Embryonic facial prominence (tissue), 1 donor: ENCODE data around the gene LIN28B.
"Not testable (repeated sequence)": the region's sequence is repeated elsewhere in the genome, so short reads cannot be mapped to it uniquely, and the experiment has no call there.

Source experiments
- DNase-seq: peaks from one replicate; pipeline ENCODE4 v3.0.0-alpha.2; 2016; ENCODE audit errors: extremely low spot score

LIN28B gene

DNA sequence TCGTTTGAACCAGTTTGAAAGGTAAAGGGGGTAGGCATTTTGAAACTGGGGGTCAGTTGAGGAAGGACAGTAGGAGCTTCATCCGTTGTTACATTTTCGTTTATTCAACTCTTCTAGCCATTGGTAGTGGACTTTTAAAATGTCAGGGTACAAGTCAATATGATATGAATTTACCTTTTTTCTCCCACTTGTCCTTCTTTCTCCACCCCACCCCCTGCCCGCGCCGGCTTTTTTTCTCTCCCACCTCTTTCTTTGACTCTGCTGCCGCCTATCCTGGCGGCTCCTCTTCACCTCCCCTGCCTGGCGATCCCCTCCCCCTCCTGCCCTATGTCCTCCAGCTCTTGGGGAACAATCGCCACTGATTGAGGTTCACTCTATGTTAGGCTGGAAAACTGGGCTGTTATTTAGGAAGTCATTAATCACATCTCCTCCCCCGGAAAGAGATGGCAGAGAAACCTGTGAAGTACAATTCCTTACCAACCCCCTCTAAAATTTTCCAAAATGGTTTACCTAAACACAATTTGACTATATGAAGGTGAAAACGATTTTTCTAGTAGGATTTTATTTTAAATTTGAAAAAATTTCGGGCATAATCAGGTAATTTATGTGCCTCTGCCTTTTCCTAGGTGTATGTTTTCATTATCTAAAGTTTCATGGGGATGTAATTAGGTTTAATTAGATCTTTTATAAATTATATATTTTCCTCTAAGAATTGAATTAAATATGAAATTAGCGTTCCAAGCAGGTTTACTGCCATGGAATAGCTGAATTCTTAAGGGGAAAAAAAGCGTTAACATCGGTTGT, 778 bp upstream of the LIN28B start:
- DNase-seq: no peak

DNA sequence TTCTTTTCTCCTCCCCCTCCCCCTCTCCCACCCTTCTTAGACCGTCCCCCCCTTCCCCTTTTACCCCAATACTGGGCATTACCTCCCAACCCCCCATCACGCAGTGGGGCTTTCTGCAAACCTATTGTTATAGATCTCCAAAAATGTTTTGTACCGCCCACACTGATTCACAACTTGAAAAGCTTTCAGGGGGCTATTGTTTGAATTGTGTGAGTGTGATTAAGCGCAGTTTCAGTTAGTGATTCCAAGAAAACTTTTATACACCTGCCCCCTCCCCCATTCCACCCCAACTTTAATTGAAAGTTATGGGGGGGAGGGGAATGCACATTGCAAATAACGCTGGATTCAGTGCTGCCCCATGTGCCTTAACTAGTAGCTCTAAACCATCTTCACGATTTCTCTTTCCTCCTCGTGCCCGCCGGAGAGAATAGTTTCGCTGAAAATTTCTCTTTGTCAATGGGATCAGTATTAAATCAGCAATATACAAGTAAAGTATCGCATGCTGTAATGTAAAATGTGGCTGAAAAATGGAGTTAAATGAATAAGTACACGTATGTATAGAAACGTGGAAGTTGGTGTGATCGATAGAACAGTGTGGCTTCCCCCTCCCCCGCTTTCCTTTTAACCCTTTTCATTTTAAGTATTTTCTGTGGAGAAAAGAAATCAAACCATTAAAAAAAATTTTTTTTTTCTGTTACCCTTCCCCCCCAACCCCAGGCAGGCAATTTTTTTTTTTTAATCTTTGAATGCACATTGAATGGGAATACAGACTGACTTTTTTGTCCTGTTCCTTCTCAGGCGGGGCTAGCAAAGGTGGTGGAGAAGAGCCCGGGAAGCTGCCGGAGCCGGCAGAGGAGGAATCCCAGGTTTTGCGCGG, 632 bp downstream of the LIN28B start:
- DNase-seq: no peak

DNA sequence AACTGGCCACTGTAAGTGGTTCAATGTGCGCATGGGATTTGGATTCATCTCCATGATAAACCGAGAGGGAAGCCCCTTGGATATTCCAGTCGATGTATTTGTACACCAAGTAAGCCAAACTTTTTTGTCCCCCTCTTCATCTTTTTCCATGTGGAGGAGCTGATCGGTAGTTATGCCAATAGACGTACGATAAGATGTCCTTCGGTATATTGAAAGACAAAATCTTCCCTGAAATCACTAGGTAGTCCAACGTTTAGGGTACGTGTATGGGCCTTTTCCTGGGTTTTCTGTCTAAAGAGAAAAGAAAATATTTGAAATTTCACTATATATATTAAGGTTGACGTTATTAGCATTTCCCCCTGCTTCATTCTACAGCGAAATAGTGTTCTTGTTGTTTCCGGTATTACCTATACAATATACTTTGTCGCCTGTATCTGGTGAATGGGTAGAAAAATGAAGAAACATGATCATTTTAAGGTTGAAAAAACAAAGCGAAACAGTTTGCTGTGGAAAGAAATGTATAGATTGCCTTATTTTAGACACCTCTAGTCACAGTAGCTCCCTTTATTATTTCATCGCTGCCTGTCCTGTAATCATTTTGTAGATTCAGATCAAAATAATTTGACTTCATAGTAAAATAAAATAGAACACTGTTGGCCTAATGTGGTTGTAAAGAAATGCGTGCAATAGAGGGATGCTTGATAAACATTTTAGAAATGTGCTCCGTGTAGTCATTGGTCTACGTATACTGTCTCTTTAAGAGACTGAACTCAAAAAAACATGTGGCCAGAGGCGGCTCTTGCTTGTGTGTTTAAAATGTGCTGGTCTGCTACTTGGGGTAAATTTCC, 1.5 kb downstream of the LIN28B start:
- DNase-seq: no peak

DNA sequence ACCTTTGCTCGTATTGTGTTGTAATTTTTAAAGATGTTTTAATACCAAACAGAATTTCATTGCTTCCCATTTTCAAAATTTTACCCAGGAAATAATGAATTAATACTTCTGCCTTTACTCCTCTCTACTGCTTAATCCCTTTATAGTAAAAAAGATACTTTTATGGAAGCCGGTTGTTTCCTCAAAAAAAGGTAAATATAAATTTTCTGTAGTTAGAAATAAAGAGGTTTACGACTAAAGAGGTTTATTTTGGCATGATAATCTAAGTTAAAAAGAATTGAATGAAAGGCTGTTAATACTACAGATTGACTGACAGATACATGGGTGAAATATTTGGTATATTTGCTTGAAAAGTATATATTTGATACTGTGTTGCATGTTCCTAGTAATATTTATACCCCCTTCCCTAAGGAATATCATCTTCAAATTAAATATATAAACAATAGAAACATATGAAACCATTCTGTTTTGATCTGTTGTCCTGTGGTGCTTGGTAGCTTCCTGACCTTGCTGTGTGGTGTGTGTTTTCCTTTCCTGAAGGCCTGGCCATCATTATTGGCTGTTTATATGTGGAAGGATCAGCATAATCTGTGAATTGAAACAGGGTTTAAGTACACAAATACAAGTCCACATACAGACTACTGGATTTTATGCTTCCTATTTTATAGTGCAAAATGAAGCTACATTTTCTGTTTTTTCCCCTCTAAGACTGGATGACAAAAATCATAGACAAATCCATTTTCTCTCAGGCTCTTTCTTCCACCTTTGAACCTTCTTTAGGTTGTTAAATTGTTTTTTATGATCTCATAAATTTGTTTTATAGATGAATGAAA, 2.3 kb downstream of the LIN28B start:
- no peak for DNase-seq

DNA sequence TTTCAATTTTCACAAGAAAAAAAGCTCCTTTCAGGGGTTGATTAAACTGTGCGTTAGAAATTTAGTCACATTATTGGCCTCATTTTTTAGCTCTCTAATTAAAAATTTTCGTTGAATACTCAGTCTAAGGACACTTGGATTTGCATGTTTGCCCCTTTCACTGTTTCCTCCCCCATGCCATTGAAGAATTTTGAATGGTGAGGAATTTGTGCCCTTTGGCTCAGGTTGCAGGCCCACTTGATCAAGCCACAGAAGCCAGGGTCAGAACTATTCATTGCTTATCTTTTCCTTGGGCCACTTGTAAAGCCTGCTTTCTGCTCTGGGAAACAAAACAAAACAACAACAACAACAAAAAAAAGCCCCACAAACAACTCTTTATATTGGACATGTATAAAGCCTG, 12.2 kb downstream of the LIN28B start:
- DNase-seq: no peak

DNA sequence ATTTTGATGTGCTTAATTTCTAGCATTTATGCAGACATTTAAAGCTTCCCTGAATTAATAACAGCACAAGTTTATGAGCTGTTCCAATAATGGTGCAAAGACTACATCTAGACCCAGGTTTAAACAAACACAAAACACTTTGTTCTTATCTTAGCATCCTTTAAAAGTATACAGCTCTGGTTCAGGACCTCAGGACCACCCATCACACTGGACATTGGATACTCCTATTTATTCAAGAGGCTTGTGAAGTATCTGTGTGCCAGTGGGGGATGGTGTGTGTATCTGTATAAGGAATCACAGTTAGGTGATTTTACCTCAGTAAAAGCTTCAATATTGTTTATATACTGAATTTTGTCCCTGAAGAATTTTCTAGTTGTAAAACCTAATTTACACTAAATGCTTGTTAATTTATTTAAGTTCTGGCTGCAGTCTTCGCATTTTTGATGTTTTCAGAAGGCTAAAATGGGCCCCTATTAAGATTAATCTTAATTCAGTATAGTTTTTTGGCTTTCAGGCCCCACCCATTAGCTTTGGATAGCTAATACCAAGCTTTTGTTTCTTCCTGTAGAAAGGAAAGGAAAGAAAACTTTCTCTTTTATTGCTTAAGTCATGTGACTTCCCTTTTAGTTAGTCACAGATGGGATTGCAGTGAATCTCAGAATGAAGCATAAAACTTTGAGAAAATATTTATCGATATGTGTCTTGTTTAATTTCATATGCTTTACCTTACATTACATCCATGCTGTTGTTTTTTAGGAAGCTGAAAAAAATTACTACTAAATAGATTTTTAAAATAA, 13.1 kb downstream of the LIN28B start:
- no peak for DNase-seq

DNA sequence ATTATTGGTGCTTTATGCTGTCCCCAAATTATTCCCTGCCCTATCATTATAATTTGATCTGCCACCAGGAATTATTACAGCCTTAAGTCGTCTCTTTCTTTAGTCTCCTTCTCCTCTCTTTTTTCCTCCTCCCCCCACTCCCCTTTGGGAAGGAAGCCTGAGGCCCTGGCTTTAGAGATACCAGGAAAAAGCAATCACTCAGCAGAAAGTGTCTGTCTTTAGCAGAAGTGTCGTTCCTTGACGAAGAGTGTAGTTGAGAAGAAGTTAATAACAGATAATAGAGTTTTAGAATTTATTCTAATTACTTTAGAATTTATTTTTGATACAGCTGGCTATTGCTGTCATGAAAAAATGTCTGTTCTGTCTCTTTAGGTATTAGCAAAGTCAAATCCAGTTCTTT, 16.5 kb downstream of the LIN28B start:
- DNase-seq: no peak

DNA sequence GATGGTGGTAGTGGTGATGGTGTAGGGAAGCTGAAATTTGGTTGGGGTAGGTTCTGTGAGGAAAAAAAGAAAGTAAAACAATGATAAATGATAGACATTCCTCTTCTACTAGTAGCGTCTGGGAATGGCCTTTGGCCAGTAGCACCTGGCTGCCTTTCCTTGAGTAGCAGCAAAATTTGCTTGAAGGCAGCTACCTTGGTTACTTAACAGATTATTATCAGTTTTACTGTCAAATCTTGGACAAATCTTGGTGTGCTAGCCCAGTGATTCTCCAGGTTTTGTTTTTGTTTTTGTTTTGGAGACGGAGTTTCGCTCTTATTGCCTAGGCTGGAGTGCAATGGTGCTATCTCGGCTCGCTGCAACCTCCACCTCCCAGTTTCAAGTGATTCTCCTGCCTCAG, 26.4 kb downstream of the LIN28B start:
- no peak for DNase-seq

DNA sequence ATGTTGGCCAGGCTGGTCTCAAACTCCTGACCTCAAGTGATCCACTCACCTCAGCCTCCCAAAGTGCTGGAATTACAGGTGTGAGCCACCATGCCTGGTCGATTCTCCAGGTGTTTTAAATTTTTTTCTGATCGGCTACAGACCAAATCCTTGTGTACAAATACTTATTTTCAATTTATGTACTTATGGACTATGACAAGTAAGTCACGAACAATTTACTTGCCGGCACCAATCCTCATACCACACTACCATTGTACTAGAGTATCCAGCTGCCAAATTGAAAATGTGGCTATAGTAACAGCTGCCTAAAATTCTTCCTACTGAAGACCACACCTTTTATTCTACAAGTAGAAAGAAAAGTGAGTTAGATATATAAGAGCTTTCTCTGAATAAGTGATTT, 26.9 kb downstream of the LIN28B start:
- DNase-seq: no peak

DNA sequence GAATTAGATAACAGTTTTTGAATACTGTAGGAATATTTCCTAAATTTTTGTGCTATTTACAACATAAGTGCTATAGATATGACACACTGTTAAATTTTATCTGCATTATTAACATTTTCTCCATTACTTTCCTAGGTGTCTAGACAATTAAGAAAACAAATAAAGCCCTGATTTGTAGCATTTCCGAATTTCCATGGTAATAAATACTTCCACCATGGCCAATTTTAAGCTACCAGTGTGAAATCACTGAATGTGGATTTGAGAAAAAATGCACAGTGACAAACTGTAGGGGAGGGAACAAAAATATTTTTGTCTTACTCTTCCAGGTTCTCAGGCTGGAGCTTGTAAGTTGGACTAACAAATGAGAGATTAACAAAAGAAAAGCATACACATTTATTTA, 27.9 kb downstream of the LIN28B start:
- DNase-seq: no peak

DNA sequence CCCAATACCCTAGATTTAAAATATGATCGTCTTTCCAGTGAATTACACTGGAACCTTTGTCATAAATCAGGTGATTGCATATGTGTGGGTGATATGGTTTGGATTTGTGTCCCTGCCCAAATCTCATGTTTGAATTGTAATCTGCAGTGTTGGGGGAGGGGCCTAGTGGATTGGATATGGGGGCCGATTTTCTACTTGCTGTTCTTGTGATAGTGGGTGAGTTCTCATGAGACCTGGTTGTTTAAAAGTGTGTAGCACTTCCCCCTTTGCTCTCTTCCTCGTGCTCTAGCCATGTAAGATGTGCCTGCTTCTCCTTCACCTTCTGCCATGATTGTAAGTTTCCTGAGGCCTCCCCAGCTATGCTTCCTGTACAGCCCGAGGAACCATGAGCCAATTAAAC, 29.0 kb downstream of the LIN28B start:
- not testable (repeated sequence) for DNase-seq

DNA sequence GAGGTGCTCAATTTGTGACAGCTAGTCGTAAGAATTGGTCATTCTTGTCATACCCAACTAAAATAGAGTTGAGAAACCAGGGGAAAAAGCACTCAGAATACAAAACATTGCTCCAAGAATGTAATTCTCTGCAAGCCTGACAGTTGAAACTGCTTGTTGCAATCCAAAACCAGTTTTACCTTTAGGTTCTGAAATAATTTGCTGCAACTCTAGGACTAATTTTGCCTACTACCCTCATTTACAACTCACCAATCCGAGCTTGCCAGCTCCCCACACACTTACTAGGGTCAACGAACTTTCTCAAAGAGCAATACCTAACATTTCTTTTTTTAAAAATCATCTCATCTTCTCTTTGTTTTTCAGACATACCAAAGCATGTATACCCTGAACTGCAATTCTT, 29.7 kb downstream of the LIN28B start:
- DNase-seq: no peak

DNA sequence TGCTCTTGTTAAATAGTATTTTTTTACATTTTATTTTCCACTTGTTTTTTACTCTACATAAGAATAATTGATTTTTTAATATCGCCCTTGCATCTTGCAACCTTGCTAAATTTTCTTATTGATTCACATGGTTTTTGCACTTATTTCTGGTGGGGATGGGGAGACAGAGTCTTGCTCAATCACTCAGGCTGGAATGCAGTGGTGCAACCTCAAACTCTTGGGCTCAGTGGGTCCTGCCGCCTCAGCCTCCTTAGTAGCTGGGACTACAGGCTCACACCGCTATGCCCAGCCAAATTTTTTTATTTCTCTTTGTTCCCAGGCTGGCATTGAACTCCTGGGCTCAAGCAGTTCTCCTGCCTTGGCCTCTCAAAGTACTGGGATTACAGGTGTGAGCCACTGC, 30.3 kb downstream of the LIN28B start:
- no peak for DNase-seq

DNA sequence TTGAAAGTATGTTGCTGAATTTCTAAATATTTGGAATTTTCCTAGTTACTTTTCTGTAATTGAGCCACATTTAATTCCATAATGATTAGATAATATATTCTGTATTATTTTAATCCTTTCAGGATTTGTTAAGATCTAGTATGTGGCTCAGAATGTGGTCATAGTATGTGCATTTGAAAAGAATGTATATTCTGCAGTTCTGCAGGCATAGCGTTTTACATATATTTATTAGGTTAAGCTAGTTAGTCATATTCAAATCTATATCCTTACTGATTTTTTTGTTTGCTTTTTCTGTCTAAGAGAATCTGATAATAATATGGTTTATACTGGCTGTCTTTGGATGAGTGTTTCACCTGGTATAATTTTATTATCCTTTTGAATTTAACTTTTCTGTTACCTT, 33.2 kb downstream of the LIN28B start:
- no peak for DNase-seq

DNA sequence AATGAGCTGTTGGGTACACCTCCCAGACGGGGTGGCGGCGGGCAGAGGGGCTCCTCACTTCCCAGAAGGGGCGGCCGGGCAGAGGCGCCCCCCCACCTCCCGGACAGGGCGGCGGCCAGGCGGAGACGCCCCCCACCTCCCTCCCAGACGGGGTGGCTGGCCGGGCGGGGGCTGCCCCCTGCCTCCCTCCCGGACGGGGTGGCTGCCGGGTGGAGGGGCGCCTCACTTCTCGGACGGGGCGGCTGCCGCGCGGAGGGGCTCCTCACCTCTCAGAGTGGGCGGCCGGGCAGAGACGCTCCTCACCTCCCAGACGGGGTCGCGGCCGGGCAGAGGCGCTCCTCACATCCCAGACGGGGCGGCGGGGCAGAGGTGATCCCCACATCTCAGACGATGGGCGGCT, 34.2 kb downstream of the LIN28B start:
- not testable (repeated sequence) for DNase-seq

DNA sequence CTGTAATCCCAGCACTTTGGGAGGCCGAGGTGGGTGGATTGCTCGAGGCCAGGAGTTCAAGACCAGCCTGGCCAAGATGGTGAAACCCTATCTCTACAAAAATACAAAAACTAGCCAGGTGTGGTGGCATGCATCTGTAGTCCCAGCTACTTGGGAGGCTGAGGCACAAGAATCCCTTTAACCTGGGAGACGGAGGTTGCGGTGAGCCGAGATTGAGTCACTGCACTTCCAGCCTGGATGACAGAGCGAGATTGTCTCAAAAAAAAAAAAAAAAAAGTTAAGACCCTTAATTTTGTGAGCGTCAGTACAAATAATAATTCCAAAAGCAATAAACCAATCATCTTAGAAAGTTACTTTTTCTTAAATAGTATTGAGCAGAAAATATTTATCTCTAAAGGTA, 36.7 kb downstream of the LIN28B start:
- DNase-seq: not testable (repeated sequence)

DNA sequence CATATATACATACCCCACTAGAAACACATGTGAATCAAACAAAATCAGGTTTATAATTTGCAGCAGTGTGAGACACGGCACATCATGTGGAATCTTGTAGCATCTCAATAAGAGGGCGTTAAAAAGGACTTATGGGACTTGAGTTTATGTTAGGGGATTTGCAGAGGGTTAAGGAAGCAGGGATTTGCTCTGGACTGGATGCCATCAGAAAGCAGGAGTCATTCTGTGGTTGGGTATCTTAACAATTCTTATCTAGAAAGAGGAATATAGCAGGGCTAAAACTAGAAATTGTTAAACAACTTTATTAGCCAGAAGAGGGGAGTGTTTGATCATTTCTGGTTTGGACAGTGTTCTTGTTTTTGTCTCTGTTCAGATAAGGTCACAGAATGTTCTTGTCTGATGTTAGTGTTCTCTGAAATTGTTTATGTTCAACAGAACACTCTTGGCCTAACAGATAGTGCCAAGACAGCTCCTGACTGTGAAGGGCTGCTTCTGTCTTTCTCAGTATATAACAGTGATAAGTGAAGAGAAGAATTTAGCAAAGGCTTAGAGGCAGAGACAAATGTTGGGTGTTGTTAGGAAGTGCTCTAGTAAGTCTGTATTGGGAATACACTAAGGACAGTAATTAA, 39.2 kb downstream of the LIN28B start:
- no peak for DNase-seq

DNA sequence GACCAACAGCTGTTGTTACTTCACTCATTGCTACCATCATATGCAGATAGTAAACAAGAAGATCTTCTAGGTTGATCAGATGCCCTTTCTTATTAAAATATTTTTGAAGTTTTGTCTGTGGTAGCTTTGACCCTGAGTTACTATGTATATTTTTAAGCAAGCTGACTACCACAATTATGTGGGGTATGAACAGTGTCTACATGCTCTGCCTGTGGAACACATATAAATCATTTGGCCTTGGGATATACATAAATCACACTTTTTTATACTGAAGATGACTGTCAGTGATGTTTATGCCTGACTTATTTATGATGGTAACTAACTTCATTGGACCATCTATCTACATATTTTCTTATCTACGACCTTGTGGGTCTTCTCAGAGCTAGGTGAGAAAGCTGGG, 44.2 kb downstream of the LIN28B start:
- no peak for DNase-seq

DNA sequence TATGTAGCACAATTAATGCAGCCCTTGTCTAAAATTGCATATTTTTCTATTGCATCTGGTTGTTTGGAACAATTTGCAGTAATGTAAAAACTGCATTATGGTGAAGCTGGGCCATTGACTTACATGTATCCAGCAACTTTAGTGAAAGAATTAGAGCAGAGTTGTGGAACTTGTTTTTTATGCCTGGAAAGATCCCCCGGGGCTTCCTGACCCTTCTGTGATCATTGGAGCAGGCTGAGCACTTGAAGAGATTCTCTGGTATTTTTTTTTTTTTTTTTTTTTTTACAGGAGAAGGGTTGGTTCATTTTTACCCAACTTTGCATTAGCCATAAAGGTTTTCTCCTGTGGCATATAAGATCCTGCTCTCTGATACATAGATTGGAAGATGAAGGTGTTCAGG, 45.0 kb downstream of the LIN28B start:
- no peak for DNase-seq

DNA sequence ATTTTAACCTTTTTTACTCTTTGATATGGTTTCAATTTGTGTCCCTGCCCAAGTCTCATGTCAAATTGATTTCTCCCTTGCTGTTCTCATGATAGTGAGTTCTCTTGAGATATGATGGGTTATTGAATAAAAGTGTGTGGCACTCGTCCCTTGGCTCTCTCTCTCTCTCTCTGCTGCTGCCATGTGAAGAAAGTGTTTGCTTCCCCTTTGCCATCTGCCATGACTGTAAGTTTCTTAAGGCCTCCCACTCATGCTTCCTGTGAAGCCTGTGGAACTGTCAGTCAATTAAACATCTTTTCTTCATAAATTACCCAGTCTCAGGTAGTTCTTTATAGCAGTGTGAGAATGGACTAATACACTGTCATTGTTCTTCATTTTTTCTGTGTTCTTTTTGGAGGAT, 48.5 kb downstream of the LIN28B start:
- DNase-seq: no peak
